Brain pericyte (primary cell): Measurements from ENCODE around the gene SLC44A3.
"Not testable (repeated sequence)": the region's sequence is repeated elsewhere in the genome, so short reads cannot be mapped to it uniquely, and the experiment has no call there.

Experiments used
- DNase-seq: peaks from one replicate; pipeline ENCODE4 v3.0.0-alpha.2; 2012; ENCODE audit warnings: low read depth, low spot score

Gene SLC44A3

DNA sequence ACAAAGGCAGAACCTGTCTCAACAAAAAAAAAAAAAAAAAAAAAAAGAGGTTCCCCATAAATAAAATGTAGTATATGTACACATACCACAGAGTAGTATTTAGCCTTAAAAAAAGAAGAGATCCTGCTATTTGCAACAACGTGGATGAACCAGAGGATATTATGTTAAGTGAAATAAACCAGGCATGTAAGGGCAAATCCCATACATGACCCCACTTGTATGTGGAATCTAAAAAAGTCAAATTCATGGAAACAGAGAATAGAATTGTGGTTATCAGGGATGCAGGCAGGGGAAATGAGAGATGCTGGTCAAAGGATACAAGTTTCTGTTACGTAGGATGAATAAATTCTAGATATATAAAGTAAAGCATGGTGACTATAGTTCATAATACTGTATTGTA is 16.7 kb downstream of the SLC44A3 start:
- DNase-seq = no peak

GRCh38 chr1:94840381-94840780 is 20.2 kb downstream of the SLC44A3 start:
- DNase-seq = not testable (repeated sequence)

GRCh38 chr1:94840808-94841207 is 20.7 kb downstream of the SLC44A3 start:
- DNase-seq = no peak

DNA sequence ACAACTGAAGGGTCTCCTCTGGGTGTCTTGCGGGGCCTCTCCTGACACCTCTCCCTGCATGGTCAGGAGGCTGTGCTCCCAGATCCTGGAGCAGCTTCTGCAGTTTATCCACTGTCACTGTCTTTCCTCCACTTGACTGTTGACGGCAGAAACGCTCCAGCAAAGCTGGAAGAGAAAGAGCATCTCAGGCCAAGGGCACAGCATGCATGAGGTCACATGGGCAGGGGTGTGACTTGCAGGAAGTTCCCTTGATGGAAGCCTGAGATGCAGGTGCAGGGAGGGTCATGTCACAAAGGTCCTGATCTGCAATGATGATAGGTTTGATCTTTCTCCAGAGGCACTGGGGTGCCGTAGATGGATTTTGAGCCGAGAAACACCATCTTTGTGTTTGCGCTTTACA is 23.3 kb downstream of the SLC44A3 start:
- no peak for DNase-seq

DNA sequence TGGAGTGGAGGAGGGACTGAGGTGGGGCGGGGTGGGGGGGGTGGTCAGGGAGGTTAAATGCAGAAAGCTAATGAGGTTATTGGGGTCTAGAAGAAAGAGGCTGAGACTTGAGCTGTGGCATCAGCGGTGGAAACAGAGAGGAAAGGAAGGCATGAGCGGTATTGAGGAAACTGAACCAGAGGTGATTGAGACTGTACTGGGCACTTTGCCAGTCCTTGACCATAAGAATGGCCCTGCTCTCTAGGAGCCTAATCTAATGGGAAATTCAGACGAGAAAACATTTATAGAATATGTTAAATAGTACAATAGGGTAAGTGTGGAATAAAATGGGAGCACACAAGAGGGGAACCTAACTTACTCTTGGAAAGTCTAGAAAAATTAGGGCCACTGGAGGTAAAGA is 23.7 kb downstream of the SLC44A3 start:
- no peak for DNase-seq

GRCh38 chr1:94846308-94846707 is 26.2 kb downstream of the SLC44A3 start:
- DNase-seq = no peak

DNA sequence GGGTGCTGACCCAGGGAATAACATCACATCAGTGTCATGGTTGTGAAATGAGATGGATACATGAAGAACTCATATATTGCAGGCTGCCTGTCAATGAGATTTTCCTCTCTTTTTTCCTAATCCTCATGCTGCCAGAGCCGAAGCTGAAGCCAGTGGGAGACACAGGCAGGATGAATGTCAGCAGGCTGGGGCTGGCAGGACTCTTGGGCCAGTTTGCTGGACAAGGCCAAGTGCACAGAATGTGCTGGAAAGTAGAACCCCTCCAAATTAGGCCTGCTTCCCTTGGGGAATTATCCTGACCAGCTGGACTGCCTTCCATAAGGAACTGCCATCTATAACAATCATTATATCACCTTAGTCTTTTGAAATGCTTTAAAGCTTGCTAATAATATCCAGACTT is 31.4 kb downstream of the SLC44A3 start:
- DNase-seq = no peak

GRCh38 chr1:94852788-94853187 is 32.6 kb downstream of the SLC44A3 start:
- no peak for DNase-seq

DNA sequence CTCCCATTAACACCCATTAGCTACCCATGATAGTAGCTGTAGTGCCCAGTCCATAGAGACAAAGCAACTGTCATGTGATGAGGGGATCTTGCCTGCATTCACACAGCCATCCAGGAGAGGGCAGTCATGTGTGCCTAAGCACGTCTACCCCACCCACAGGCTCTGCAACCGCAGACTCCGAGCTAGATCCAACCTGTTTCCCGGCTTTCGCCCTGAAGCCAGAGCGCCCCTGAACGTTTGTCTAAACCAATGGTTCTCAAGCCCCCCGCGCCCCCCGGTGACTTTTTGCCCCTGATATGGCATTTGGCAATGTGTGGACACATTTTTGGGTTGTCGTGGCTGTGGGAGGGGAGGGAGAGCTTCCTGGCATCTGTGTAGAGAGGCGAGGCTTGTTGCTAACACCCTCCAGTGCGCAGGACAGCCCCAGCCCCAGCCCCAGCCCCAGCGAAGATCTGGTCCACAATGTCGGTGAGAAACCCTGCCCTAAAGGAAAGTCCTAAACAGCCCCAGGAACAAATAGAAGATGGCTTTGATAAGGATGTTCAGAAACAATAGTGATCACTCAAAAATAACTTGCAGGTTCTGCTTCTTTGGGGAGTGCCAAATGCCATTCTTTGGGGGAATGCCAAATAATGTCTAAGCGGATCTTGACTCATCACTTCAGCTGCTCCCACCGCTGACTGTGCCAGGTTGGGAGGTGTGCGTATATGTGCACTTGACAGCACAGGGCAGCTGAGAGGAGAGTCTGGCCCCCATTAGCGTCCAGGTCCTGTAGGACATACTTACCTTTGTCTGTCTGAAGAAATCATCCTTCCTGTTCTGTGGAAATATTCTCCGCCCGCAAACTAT is 34.5 kb downstream of the SLC44A3 start:
- peak; percentile 67 for DNase-seq

GRCh38 chr1:94855307-94855700 is 35.1 kb downstream of the SLC44A3 start:
- DNase-seq = no peak

GRCh38 chr1:94856004-94856403 is 35.8 kb downstream of the SLC44A3 start:
- DNase-seq = no peak

DNA sequence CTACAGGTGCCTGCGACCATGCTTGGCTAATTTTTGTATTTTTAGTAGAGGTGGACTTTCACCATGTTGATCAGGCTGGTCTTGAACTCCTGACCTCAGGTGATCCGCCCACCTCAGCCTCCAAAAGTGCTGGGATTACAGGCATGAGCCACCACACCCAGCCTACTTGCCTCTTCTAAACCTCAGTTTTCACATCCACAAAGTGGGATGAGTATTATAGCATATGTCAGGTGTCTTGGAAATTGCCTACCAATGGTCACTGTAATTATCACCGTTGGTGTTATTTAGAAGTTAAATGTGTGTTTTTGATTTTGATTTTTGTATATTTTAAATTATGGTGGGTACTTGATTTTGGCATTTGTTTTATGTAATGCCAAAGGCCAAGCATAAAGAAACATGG is 36.7 kb downstream of the SLC44A3 start:
- DNase-seq = no peak

GRCh38 chr1:94858276-94858675 is 38.1 kb downstream of the SLC44A3 start:
- DNase-seq = no peak

- DNase-seq = no peak
Measured at GRCh38 chr1:94859174-94859573, 39.0 kb downstream of the SLC44A3 start.

DNA sequence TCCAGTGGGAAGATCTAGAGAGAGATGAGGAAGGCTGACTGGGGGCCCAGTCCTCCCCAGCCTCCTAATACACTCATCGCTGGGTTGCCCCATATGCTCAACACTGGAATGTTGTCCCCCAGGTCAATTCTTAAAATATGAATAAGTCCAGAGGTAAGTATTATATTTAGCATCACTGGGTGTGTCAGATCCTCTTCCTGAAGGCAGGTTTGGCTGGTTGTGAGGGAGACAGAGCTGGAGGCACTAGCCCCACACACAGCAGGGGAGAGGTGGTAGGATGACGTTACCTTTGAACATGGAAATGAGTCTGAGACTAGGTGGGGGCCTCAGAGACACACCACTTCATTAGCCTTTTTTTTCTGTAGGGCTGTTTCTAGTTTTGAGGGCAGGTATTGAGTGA is 42.6 kb downstream of the SLC44A3 start:
- no peak for DNase-seq

- no peak for DNase-seq
Measured at GRCh38 chr1:94863297-94863911, 43.2 kb downstream of the SLC44A3 start.

- no peak for DNase-seq
Measured at GRCh38 chr1:94863919-94864318, 43.8 kb downstream of the SLC44A3 start.

GRCh38 chr1:94864821-94865220 is 44.7 kb downstream of the SLC44A3 start:
- DNase-seq = no peak

GRCh38 chr1:94865360-94865759 is 45.2 kb downstream of the SLC44A3 start:
- no peak for DNase-seq

- DNase-seq = no peak
Measured at GRCh38 chr1:94866164-94866807, 46.1 kb downstream of the SLC44A3 start.

DNA sequence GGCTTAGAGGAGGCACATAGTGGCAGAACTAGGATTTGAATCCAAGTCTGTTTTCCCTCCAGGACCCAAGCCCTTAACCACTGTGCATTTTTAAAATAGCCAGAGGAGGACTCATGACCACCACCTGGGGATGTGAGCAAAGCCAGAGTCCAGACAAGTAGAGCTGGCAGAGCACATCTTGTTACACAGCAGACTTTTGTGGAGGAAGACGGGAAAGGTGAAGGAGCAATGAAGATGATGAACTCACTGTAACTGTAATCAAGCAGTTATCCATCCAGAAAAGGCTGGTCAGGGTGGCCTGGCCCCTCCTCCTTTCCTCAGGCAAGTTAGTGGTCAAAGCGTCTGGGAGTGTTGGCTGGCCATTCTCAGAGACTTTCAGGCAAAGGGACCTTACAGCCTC is 50.9 kb downstream of the SLC44A3 start:
- DNase-seq = no peak

GRCh38 chr1:94872771-94873495 is 52.8 kb downstream of the SLC44A3 start:
- no peak for DNase-seq
